ENCODE measurements around the gene CCDC69. TPM values are rescaled to one million over a fixed set of nuclear protein-coding genes. Genes with fewer than 3 reads are reported as not detected.
A peak's percentile ranks its signal among the peaks of the same experiment; 100 is the strongest.
"Not testable (repeated sequence)": the region's sequence is repeated elsewhere in the genome, so short reads cannot be mapped to it uniquely, and the experiment has no call there.

CCDC69 gene
- total RNA-seq, 2 donors from 2014 or later = 7.1 to 29.0 TPM

- no peak for ATAC-seq
- intact Hi-C loops (cut with DNase I, micrococcal nuclease) = loop anchor here in 1 of 2 donors (10.0 kb wide), 2 partner anchors 124 to 194 kb away; no protein-coding TSS in a partner anchor
Measured at GRCh38 chr5:151249281-151249680, 25.4 kb upstream of the CCDC69 start.

GRCh38 chr5:151248651-151249050, 24.8 kb upstream of the CCDC69 start:
- DNase-seq (no peak), ATAC-seq (no peak)
- intact Hi-C loops (cut with DNase I, micrococcal nuclease) = loop anchor here in 1 of 2 donors (10.0 kb wide), 2 partner anchors 124 to 194 kb away; no protein-coding TSS in a partner anchor

More at GRCh38 chr5:151249281-151249680, 25.4 kb upstream of the CCDC69 start:
- no peak for DNase-seq

GRCh38 chr5:151245680-151246219, 21.9 kb upstream of the CCDC69 start:
- intact Hi-C loops (cut with DNase I, micrococcal nuclease) = loop anchor here in 1 of 2 donors (10.0 kb wide), 2 partner anchors 121 to 191 kb away; no protein-coding TSS in a partner anchor
- DNase-seq (no peak), ATAC-seq (no peak)

- no peak for DNase-seq
- intact Hi-C loops (cut with DNase I, micrococcal nuclease) = loop anchor here in 1 of 2 donors (10.0 kb wide), 2 partner anchors 119 to 189 kb away; no protein-coding TSS in a partner anchor
- no peak for ATAC-seq
Measured at GRCh38 chr5:151244206-151244605, 20.3 kb upstream of the CCDC69 start.

DNA sequence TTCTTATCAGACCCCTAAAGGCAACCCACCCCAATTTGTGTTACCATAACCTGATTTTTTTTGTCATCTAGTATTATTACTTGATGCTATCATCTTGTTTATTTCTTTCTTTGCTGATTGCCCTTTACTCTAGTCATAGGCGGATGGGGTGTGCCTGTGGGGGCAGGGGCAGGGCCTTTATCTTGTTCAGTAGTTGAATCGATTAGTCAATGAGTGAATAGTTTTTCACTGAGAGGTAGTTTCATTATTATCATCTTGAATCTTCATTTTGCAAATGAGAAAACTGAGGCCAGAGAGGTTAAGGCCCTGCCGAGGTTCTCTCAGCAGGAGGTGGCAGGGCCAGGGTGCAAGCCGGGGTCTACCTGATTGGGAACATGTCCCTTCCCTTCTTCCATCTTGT, 19.7 kb upstream of the CCDC69 start:
- no peak for ATAC-seq
- intact Hi-C loops (cut with DNase I, micrococcal nuclease) = loop anchor here in 1 of 2 donors (10.0 kb wide), 2 partner anchors 119 to 189 kb away; no protein-coding TSS in a partner anchor
- no peak for DNase-seq

DNA sequence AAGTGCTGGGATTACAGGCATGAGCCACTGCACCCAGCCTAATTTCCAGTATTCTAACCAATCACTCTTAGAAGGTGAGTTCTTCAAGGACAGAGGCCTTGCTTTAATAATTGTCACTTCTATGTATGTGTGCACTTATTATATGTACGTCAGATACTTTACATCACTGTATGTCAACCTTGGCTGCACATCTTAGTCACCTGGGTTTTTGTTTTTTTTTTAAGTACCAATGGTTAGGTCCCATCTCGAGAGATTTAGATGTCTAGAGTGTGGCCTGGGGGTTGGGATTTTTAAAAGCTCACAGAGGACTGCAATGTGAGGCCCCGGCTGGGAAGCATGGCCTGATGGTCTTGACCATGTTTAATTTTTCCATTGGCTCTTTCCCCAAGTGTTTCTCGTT, 19.2 kb upstream of the CCDC69 start:
- no peak for ATAC-seq
- intact Hi-C loops (cut with DNase I, micrococcal nuclease) = loop anchor here in 1 of 2 donors (10.0 kb wide), 2 partner anchors 118 to 188 kb away; no protein-coding TSS in a partner anchor
- DNase-seq = no peak

DNA sequence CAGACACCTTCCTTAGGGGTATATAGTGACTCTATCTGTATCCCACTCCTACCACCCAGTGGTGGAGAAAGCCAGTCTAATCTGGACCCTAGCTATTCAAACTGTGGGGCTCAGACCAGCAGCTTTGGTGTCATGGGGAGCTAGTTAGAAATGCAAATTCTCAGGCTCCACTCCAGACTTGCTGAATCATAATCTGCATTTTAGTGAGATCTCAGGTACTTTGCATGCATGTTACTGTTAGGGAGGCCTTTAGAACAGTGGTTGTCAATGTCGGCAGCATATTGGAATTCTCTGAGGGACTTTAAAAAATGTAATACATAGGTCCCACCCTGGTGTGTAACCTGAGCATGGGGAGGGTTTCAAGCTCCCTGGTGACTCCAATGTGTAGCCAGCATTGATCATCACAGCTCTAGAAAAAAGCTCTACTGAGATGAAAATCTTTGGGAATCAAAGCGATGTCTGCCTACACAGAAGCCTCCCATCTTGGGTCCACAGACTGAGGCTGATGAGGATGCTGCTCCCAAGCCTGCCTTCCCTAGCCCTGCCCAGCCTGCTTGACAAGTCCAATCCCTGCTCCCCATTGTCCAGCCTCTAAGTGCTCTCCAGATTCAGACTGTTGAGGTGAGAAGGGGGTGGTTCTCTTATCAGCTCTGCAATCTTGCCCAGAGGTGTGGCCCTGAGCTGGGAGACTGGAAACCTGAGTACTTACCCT, 17.2 kb upstream of the CCDC69 start:
- intact Hi-C loops (cut with DNase I, micrococcal nuclease) = loop anchor here in 1 of 2 donors (10.0 kb wide), 2 partner anchors 116 to 186 kb away; no protein-coding TSS in a partner anchor
- DNase-seq = no peak

DNA sequence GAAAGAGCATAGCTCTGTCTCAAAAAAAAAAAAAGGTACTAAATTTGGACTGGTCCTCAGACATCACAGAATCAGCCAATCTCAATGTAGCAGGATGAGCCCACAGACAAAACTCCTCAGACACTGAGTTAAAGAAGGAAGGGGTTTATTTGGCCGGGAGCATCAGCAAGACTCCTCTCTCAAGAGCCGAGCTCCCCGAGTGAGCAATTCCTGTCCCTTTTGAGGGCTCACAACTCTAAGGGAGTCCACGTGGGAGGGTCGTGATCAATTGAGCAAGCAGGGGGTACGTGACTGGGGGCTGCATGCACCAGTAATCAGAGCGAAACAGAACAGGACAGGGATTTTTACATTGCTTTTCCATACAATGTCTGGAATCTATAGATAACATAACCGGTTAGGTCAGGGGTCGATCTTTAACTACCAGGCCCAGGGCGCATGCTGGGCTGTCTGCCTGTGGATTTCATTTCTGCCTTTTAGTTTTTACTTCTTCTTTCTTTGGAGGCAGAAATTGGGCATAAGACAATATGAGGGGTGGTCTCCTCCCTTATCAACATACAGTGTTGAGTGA, 16.5 kb upstream of the CCDC69 start:
- ATAC-seq, DNase-seq: not testable (repeated sequence)
- intact Hi-C loops (cut with DNase I, micrococcal nuclease) = loop anchor here in 1 of 2 donors (10.0 kb wide), 2 partner anchors 116 to 186 kb away; no protein-coding TSS in a partner anchor

More for the DNA sequence above, 17.2 kb upstream of the CCDC69 start:
- ATAC-seq = no peak

- DNase-seq = peak; percentile 64 to 79
Measured at GRCh38 chr5:151239237-151239861, 15.5 kb upstream of the CCDC69 start.

GRCh38 chr5:151238303-151238741, 14.4 kb upstream of the CCDC69 start:
- ATAC-seq (peak; percentile 44), DNase-seq (peak; percentile 37 to 48)
- intact Hi-C loops (cut with DNase I, micrococcal nuclease) = loop anchor here in 1 of 2 donors (10.0 kb wide), 1 partner anchor 64 kb away; no protein-coding TSS in a partner anchor

More at GRCh38 chr5:151239237-151239861, 15.5 kb upstream of the CCDC69 start:
- intact Hi-C loops (cut with DNase I, micrococcal nuclease) = loop anchor here in 1 of 2 donors (10.0 kb wide), 1 partner anchor 65 kb away; no protein-coding TSS in a partner anchor
- ATAC-seq = peak; percentile 87

- DNase-seq (no peak), ATAC-seq (no peak)
- intact Hi-C loops (cut with DNase I, micrococcal nuclease) = loop anchor here in 1 of 2 donors (10.0 kb wide), 1 partner anchor 63 kb away; no protein-coding TSS in a partner anchor
Measured at GRCh38 chr5:151237685-151238084, 13.8 kb upstream of the CCDC69 start.

GRCh38 chr5:151236888-151237287, 13.0 kb upstream of the CCDC69 start:
- ATAC-seq (no peak), DNase-seq (no peak)
- intact Hi-C loops (cut with DNase I, micrococcal nuclease) = loop anchor here in 1 of 2 donors (10.0 kb wide), 1 partner anchor 62 kb away; no protein-coding TSS in a partner anchor

GRCh38 chr5:151235239-151235571, 11.3 kb upstream of the CCDC69 start:
- intact Hi-C loops (cut with DNase I, micrococcal nuclease) = loop anchor here in 1 of 2 donors (10.0 kb wide), 1 partner anchor 60 kb away; no protein-coding TSS in a partner anchor
- ATAC-seq, DNase-seq: not testable (repeated sequence)

- DNase-seq (peak; percentile 66 to 67), ATAC-seq (peak; percentile 59)
- intact Hi-C loops (cut with DNase I, micrococcal nuclease) = loop anchor here in 1 of 2 donors (10.0 kb wide), 1 partner anchor 60 kb away; no protein-coding TSS in a partner anchor
Measured at GRCh38 chr5:151234476-151235238, 10.8 kb upstream of the CCDC69 start.

DNA sequence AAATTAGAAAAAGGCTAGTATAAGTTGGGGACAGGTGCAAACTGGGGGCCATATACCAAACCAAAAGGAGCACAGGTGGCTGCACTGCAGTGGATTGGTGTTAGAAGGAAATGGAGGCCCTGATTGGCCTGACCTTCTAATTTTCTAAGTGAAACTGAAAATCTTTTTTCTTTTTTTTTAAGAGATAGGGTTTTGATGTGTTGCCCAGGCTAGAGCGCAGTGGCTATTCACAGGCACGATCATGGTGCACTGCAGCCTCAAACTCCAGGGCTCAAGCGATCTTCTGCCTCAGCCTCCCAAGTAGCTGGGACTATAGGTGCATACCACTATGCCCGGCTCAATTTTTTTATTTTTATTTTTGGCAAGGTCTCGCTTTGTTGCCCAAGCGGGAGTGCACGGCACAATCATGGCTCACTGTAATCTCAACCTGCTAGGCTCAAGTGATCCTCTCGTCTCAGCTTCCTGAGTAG, 9.8 kb upstream of the CCDC69 start:
- no peak for ATAC-seq
- intact Hi-C loops (cut with DNase I, micrococcal nuclease) = loop anchor here in 1 of 2 donors (10.0 kb wide), 1 partner anchor 59 kb away; no protein-coding TSS in a partner anchor
- no peak for DNase-seq

DNA sequence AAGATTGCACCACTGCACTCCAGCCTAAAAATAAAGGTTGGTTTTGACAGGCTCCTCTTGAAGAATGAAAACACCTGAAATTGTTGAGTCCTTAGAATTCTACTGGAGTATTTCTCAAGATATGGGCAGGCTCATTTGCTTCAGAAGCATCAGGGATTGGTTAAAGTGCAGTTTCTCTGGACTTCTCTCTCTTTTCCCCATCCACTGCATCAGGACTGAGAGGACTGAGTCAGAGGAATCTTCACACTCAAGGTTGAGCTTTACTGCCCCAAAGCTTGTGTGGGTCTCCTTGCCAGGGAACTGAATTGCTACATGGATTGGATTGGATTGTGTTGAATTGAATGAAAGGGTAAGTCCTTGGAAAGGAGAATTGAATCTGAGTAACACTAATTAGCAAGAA, 7.5 kb upstream of the CCDC69 start:
- DNase-seq = no peak
- no peak for ATAC-seq
- intact Hi-C loops (cut with DNase I, micrococcal nuclease) = loop anchor here in 1 of 2 donors (10.0 kb wide), 1 partner anchor 57 kb away; no protein-coding TSS in a partner anchor

DNA sequence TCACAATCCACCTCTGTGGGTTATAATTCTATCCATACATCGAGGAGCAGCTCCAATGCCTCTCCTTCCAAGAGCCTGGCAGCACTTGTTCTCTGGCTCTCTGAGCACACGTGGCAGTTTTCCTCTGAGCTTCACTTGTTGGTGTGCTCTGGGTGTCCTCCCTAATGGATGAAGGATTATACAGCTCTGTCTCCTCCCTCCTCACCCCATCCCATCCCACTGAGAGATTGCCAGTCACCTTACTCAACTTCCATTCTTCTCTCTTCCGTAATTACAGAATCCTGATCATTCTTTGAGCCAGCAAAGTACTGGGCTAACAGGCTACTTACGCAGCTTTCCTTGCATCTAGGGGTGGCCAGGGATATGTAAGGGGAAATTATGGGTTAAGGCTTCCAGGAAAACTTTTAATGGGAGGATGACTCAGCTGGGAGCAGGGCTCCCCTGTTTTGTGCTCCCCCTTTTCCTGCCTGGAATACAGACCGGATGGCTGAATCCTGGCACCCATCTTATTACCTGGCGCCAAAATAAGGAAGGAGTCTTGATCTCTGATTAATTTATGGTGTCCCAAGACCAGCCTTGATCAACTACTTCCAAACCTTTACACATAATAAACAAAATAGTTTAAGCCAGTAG, 6.3 kb upstream of the CCDC69 start:
- ATAC-seq = no peak
- DNase-seq = no peak
- intact Hi-C loops (cut with DNase I, micrococcal nuclease) = loop anchor here in 1 of 2 donors (10.0 kb wide), 1 partner anchor 55 kb away; no protein-coding TSS in a partner anchor
